Islet of Langerhans (tissue), 1 donor: ENCODE results near the gene KLHL30.
"Not testable (repeated sequence)": the region's sequence is repeated elsewhere in the genome, so short reads cannot be mapped to it uniquely, and the experiment has no call there.

Source experiments
- FAIRE-seq: peaks from one replicate; lab custom pipeline; 2011; peaks lifted over from hg19 to GRCh38; lab: Jason Lieb, UNC

The KLHL30 gene

GRCh38 chr2:238163481-238164198 lies 25.2 kb downstream of the KLHL30 start:
- FAIRE-seq: no peak

GRCh38 chr2:238164906-238165287 lies 26.4 kb downstream of the KLHL30 start:
- no peak for FAIRE-seq

GRCh38 chr2:238165288-238165921 lies 26.9 kb downstream of the KLHL30 start:
- no peak for FAIRE-seq

- FAIRE-seq: no peak
Measured at GRCh38 chr2:238166391-238167343, 28.2 kb downstream of the KLHL30 start.

GRCh38 chr2:238167344-238167715 lies 28.9 kb downstream of the KLHL30 start:
- no peak for FAIRE-seq

GRCh38 chr2:238167761-238168160 lies 29.3 kb downstream of the KLHL30 start:
- FAIRE-seq: no peak

GRCh38 chr2:238168196-238169047 lies 30.0 kb downstream of the KLHL30 start:
- FAIRE-seq: no peak

GRCh38 chr2:238169048-238169707 lies 30.7 kb downstream of the KLHL30 start:
- no peak for FAIRE-seq

- no peak for FAIRE-seq
Measured at GRCh38 chr2:238169708-238170251, 31.3 kb downstream of the KLHL30 start.

GRCh38 chr2:238170386-238171071 lies 32.1 kb downstream of the KLHL30 start:
- no peak for FAIRE-seq

- FAIRE-seq: not testable (repeated sequence)
Measured at GRCh38 chr2:238171072-238171431, 32.6 kb downstream of the KLHL30 start.

GRCh38 chr2:238171575-238172187 lies 33.2 kb downstream of the KLHL30 start:
- no peak for FAIRE-seq

GRCh38 chr2:238172439-238172838 lies 34.0 kb downstream of the KLHL30 start:
- no peak for FAIRE-seq

- FAIRE-seq: no peak
Measured at GRCh38 chr2:238173692-238174091, 35.2 kb downstream of the KLHL30 start.

GRCh38 chr2:238174291-238174690 lies 35.8 kb downstream of the KLHL30 start:
- FAIRE-seq: no peak

- no peak for FAIRE-seq
Measured at GRCh38 chr2:238174701-238175100, 36.2 kb downstream of the KLHL30 start.

- no peak for FAIRE-seq
Measured at GRCh38 chr2:238176613-238177012, 38.1 kb downstream of the KLHL30 start.

GRCh38 chr2:238180554-238180953 lies 42.1 kb downstream of the KLHL30 start:
- no peak for FAIRE-seq

GRCh38 chr2:238182362-238182761 lies 43.9 kb downstream of the KLHL30 start:
- no peak for FAIRE-seq

- no peak for FAIRE-seq
Measured at GRCh38 chr2:238183821-238184220, 45.4 kb downstream of the KLHL30 start.
